ENCODE measurements around the gene FBXO46. TPM values are rescaled to one million over a fixed set of nuclear protein-coding genes. Genes with fewer than 3 reads are reported as not detected.

FBXO46 gene
- total and polyA plus RNA-seq, 2 of the 13 experiments (the other 11 are each of a cell fraction or from before 2014, with no cell fraction given): 6.2 to 6.4 TPM

- Histone ChIP-seq H2AFZ (ENCODE audit: low read length) (no peak overlapping the region), H3K4me2 (ENCODE audit: low read depth, low read length) (peak overlapping the region; percentile 80; the same call in 1 of the 2 replicates), H3K36me3 (replicated peaks in 1 of 2; ENCODE audit: control insufficient read depth in 1 of 2, insufficient read depth in 2 of 2, low read length in 2 of 2) (peaks cover 3 to 12% of the 10 kb centered on the region in 2 experiments; a peak in 1 of 5 replicates), H3K4me1 (ENCODE audit: insufficient read depth, low read length) (peaks cover 43% of the 10 kb centered on the region), H3K27ac (ENCODE audit: extremely low read length, insufficient read depth, low read length) (no peak overlapping the region), H3K9me3 (ENCODE audit: low read length) (no peaks in the 10 kb centered on the region), H3K79me2 (ENCODE audit: insufficient read depth, low read length) (peaks cover 37% of the 10 kb centered on the region), H3K4me3 (replicated peaks in 1 of 3; ENCODE audit: insufficient read depth in 1 of 3, low read depth in 2 of 3, low read length in 3 of 3) (no peak overlapping the region), H3K27me3 (ENCODE audit: control insufficient read depth in 1 of 2, insufficient read depth in 2 of 2, low read length in 2 of 2) (no peaks in the 10 kb centered on the region; a peak in 1 of 5 replicates), H4K20me1 (ENCODE audit: insufficient read depth, low read length) (no peaks in the 10 kb centered on the region), H3K9ac (ENCODE audit: insufficient read depth, low read depth, low read length) (no peak overlapping the region)
- FAIRE-seq: no peak
- ChIA-PET POLR2A (interaction anchor here (1.4 to 4.7 kb wide), 3 partner anchors 23 to 54 kb away, joined by 3 to 94 read pairs (median 3); partner anchors contain the start of genes QPCTL and SIX5), CTCF (ENCODE audit: low intra/inter-chr PET ratio, low total read pairs) (no interaction called here)
- no TSS peak for BruUV-seq (replicated peaks)
- no peak for ATAC-seq
- DNase-seq (ENCODE audit: low spot score): no peak
- in situ Hi-C loops (cut with HindIII; ENCODE audit: extremely low pct_ligation_motif_present, low pct_unique_long_range_greater_than_20kb): no loop called here
- WGBS (ENCODE audit: low lambda C conversion rate): 75% methylated on average over 3 of the region's 3 CpGs
- intact Hi-C loops (cut with micrococcal nuclease; ENCODE audit: unreplicated experiment): no loop called here
- TF ChIP-seq HOXA3 (CRISPR knock-in tag; IDR thresholded peaks at IDR 0.05) (0 out of 2 replicates have a peak, but pooled peaks have one; percentile 17), ZNF10 (CRISPR knock-in tag; IDR thresholded peaks at IDR 0.05; ENCODE audit: borderline replicate concordance, low read depth) (no peak), TBX3 (IDR thresholded peaks at IDR 0.05; ENCODE audit: borderline replicate concordance) (no peak), GFI1 (CRISPR knock-in tag; IDR thresholded peaks at IDR 0.05; ENCODE audit: borderline replicate concordance) (no peak), NFRKB (IDR thresholded peaks at IDR 0.05) (no peak), NR2F2 (IDR thresholded peaks at IDR 0.05; ENCODE audit: borderline replicate concordance, low read depth) (peak; percentile 32; the same call in 1 of the 2 replicates), NCOA5 (CRISPR knock-in tag; IDR thresholded peaks at IDR 0.05) (no peak), TIGD3 (CRISPR knock-in tag; IDR thresholded peaks at IDR 0.05; ENCODE audit: borderline replicate concordance) (no peak), ISL2 (CRISPR knock-in tag; IDR thresholded peaks at IDR 0.05) (no peak), XBP1 (CRISPR knock-in tag; IDR thresholded peaks at IDR 0.05) (no peak), ZNF101 (CRISPR knock-in tag; IDR thresholded peaks at IDR 0.05; ENCODE audit: borderline replicate concordance, low read depth) (no peak), SAP130 (CRISPR knock-in tag; IDR thresholded peaks at IDR 0.05; ENCODE audit: low read depth) (0 out of 2 replicates have a peak, but pooled peaks have one; percentile 6), MBD4 (IDR thresholded peaks at IDR 0.05; ENCODE audit: borderline replicate concordance, low read length) (no peak), MXI1 (IDR thresholded peaks at IDR 0.05; ENCODE audit: borderline replicate concordance, low read depth, low read length) (no peak), FOXP4 (CRISPR knock-in tag; IDR thresholded peaks at IDR 0.05) (no peak), GLMP (CRISPR knock-in tag; IDR thresholded peaks at IDR 0.05; ENCODE audit: borderline replicate concordance) (no peak)
Observed at GRCh38 chr19:45715139-45715538, 15.6 kb downstream of the FBXO46 start.
